ENCODE data around the gene PSME3.

Gene PSME3, protein sequence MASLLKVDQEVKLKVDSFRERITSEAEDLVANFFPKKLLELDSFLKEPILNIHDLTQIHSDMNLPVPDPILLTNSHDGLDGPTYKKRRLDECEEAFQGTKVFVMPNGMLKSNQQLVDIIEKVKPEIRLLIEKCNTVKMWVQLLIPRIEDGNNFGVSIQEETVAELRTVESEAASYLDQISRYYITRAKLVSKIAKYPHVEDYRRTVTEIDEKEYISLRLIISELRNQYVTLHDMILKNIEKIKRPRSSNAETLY

DNA sequence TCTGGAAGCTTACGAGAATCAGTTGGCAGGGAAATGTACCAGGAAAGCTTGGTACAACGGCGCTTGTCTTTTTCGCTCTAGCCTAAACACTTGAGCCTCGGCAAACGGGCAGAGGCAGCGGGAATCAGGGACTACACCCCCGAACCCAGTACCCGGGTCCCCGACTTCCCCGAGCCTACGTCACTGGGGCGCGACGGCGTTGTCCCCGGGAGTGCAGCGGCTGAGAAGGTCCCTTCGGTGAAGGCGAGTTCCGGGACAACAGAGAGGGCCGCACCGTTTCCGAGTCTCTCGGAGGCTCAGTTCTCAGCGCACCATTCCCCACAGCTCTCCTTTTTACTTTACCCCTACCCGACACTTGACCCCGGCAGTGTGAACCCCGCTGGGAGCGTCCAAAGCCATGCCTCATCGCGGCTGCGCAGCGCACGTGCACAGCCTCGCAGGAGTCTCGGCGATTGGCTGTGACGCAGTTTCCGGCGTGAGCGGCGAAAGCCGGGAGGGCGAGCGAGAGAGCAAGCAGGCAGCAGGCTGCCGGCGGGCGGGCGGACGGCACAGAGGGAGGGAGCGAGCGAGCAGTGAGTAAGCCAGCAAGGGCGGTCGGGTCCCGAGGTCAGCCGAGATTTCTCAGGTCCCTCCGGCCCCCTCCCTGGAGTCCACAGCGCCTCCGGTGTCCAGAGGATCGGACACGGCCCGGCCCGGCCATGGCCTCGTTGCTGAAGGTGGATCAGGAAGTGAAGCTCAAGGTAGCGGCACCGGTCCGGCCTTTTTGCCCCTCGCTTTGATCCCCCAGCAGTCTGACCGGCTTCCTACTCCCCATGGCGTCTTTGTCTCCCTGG lies at the start of gene PSME3:
Gene PSME3 (plus strand): TSS at position 464 of the 833 bp plus-strand sequence. CDS start 235 bp downstream, at position 699.
- TF ChIP-seq JUND (IDR thresholded peaks at IDR 0.05; ENCODE audit: low read depth) = no peak
- peak; percentile 93 to 94 for DNase-seq (ENCODE audit: low read depth in 1 of 2, low spot score in 1 of 2)
- in situ Hi-C loops (cut with HindIII; ENCODE audit: low pct_unique_long_range_greater_than_20kb, low sequenced_read_pairs) = no loop called here

DNA sequence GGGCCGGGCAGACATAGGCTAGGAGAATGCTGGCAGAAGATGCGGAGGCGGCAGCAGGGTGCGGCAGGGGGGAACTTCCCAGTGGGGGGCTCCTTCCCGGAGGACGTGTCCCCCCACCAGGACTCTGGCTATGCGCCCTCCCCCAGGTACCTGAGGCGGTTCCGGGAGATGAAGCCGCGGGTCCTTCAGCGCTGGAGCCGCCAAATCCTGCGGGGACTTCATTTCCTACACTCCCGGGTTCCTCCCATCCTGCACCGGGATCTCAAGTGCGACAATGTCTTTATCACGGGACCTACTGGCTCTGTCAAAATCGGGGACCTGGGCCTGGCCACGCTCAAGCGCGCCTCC lies 49.4 kb upstream of the PSME3 start:
- in situ Hi-C loops (cut with HindIII; ENCODE audit: low pct_unique_long_range_greater_than_20kb, low sequenced_read_pairs) = no loop called here
- TF ChIP-seq JUND (IDR thresholded peaks at IDR 0.05; ENCODE audit: low read depth) = no peak
- DNase-seq (ENCODE audit: low read depth in 1 of 2, low spot score in 1 of 2) = no peak

DNA sequence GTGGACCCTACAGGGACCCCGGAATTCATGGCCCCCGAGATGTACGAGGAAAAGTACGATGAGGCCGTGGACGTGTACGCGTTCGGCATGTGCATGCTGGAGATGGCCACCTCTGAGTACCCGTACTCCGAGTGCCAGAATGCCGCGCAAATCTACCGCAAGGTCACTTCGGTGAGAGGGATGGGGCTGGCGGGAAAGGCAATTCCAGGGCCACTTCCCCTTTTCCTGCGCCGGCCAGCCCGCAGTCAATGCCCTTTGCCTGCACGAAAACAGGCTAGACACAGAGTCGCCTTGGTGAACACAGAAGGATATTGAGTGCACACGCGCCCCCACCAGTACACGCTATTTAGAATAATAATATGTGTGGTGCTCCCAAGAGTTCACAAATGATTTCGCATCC lies 48.8 kb upstream of the PSME3 start:
- TF ChIP-seq JUND (IDR thresholded peaks at IDR 0.05; ENCODE audit: low read depth) = no peak
- in situ Hi-C loops (cut with HindIII; ENCODE audit: low pct_unique_long_range_greater_than_20kb, low sequenced_read_pairs) = no loop called here
- no peak for DNase-seq (ENCODE audit: low read depth in 1 of 2, low spot score in 1 of 2)

DNA sequence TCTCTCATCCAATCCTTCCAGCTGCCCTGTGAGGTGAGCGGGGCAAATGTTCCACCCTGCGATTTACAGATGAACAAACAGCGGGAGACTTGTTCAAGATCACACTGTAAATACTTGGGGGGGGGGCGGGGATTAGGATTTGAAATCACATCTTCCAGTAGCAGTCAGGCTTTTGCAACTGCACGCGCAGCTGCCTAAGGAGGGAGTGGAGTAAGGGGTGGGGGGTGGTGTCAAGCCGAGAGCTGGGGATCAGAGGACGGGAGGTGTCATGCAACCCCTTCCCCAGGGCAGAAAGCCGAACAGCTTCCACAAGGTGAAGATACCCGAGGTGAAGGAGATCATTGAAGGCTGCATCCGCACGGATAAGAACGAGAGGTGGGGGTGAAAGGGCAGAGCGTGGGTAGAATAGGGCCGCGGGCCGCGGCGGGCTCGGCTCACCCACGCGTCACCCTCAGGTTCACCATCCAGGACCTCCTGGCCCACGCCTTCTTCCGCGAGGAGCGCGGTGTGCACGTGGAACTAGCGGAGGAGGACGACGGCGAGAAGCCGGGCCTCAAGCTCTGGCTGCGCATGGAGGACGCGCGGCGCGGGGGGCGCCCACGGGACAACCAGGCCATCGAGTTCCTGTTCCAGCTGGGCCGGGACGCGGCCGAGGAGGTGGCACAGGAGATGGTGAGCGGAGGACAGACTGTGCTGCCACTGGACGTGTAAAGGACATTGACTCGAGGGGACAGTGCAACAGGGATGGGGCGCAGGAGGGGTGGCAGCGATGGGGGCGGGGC lies 48.2 kb upstream of the PSME3 start:
- in situ Hi-C loops (cut with HindIII; ENCODE audit: low pct_unique_long_range_greater_than_20kb, low sequenced_read_pairs) = no loop called here
- no peak for DNase-seq (ENCODE audit: low read depth in 1 of 2, low spot score in 1 of 2)
- TF ChIP-seq JUND (IDR thresholded peaks at IDR 0.05; ENCODE audit: low read depth) = no peak

DNA sequence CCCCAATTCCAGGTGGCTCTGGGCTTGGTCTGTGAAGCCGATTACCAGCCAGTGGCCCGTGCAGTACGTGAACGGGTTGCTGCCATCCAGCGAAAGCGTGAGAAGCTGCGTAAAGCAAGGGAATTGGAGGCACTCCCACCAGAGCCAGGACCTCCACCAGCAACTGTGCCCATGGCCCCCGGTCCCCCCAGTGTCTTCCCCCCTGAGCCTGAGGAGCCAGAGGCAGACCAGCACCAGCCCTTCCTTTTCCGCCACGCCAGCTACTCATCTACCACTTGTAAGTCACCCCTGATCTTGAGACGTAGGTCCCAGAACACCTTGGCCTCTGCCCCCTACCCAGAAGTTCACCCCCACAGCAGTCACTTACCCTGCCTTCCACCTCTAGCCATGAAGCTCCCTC lies 45.9 kb upstream of the PSME3 start:
- no peak for DNase-seq (ENCODE audit: low read depth in 1 of 2, low spot score in 1 of 2)
- in situ Hi-C loops (cut with HindIII; ENCODE audit: low pct_unique_long_range_greater_than_20kb, low sequenced_read_pairs) = no loop called here

DNA sequence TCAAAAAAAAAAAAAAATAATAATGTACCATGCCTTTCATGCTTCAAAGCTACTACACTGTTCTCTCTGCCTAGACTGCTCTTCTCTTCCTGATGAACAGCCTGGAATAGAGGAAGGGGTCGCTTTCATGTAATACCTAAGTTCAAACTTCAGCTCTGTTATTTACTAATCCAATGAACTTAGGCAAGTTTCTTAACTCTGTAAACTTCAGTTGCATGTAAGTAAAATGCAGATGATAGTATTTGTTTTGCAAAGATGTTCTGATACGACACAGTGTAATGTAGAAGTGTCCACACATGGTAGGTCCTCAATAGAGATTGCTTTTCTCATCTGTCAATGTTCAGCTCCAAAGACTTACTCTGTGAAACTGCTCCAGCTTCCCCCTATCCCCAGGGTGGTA lies 41.2 kb upstream of the PSME3 start:
- in situ Hi-C loops (cut with HindIII; ENCODE audit: low pct_unique_long_range_greater_than_20kb, low sequenced_read_pairs) = no loop called here
- no peak for DNase-seq (ENCODE audit: low read depth in 1 of 2, low spot score in 1 of 2)
- no peak for TF ChIP-seq JUND (IDR thresholded peaks at IDR 0.05; ENCODE audit: low read depth)

More for the DNA sequence above, 45.9 kb upstream of the PSME3 start:
- TF ChIP-seq JUND (IDR thresholded peaks at IDR 0.05; ENCODE audit: low read depth) = no peak

DNA sequence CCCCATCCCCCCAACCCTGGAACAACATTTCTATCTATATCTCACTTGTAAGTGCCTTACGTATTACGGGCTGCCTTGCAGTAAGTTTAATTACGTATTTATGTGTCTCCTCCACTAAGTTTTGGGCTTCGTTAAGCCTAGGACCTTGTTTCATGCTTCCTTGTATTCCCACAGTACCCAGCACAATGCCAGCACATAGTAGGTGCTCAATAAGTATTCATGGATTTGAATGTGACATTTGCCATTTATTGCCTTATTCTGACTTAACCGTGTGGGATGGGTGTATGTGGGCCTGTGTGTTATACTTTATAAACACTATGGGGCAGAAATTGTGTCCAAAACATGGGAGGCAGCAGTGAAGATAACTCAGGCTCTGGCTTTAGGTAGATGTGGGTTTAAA lies 40.7 kb upstream of the PSME3 start:
- in situ Hi-C loops (cut with HindIII; ENCODE audit: low pct_unique_long_range_greater_than_20kb, low sequenced_read_pairs) = no loop called here
- no peak for DNase-seq (ENCODE audit: low read depth in 1 of 2, low spot score in 1 of 2)
- TF ChIP-seq JUND (IDR thresholded peaks at IDR 0.05; ENCODE audit: low read depth) = no peak

DNA sequence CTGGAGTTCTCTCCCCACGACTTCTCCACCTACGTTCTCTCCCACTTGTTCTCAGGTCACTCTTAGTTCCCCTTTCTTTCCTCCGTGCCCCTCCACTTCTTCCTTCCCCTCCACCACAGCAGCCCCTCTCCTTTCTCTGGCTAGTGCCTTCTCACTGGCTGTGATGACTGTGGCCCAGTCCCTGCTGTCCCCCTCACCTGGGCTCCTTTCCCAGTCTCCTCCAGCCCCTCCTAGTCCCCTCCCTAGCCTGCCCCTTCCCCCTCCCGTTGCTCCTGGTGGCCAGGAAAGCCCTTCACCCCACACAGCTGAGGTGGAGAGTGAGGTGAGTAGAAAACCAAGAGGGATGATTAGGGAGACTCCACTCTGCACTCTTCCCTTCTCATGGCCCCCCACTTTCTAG lies 38.1 kb upstream of the PSME3 start:
- in situ Hi-C loops (cut with HindIII; ENCODE audit: low pct_unique_long_range_greater_than_20kb, low sequenced_read_pairs) = no loop called here
- DNase-seq (ENCODE audit: low read depth in 1 of 2, low spot score in 1 of 2) = no peak
- no peak for TF ChIP-seq JUND (IDR thresholded peaks at IDR 0.05; ENCODE audit: low read depth)

DNA sequence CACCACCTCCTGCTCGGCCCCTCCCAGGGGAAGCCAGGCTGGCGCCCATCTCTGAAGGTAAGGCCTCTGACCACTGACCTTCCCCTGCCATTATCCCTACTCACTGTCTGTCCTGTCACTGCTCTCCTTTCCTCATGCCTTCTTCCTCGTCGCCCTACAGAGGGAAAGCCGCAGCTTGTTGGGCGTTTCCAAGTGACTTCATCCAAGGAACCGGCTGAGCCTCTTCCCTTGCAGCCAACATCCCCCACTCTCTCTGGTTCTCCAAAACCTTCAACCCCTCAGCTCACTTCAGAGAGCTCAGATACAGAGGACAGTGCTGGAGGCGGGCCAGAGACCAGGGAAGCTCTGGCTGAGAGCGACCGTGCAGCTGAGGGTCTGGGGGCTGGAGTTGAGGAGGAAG lies 37.7 kb upstream of the PSME3 start:
- no peak for DNase-seq (ENCODE audit: low read depth in 1 of 2, low spot score in 1 of 2)

DNA sequence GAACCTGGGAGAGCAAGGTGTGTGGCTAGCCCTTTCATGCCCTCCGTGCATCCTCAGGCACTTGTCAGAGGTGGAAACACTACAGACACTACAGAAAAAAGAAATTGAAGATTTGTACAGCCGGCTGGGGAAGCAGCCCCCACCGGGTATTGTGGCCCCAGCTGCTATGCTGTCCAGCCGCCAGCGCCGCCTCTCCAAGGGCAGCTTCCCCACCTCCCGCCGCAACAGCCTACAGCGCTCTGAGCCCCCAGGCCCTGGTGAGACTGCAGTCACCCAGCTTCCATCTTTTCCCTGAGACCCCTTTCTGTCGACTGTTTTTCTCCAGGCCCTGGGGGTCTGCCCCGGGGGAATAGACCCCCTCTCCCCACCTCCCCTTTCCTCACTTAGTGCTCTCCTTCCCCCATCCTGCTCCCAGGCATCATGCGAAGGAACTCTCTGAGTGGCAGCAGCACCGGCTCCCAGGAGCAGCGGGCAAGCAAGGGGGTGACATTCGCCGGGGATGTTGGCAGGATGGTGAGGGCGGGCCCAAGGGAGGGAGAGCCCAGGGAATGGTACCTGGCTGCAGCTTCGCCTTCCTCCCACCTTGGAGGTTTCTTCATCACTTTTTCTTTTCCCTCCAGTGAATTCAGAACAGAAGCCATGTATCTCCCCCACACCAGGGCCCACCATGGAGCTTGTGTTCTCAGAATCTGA lies 37.0 kb upstream of the PSME3 start:
- TF ChIP-seq JUND (IDR thresholded peaks at IDR 0.05; ENCODE audit: low read depth) = no peak

More for the DNA sequence above, 37.7 kb upstream of the PSME3 start:
- TF ChIP-seq JUND (IDR thresholded peaks at IDR 0.05; ENCODE audit: low read depth) = no peak
- in situ Hi-C loops (cut with HindIII; ENCODE audit: low pct_unique_long_range_greater_than_20kb, low sequenced_read_pairs) = no loop called here

DNA sequence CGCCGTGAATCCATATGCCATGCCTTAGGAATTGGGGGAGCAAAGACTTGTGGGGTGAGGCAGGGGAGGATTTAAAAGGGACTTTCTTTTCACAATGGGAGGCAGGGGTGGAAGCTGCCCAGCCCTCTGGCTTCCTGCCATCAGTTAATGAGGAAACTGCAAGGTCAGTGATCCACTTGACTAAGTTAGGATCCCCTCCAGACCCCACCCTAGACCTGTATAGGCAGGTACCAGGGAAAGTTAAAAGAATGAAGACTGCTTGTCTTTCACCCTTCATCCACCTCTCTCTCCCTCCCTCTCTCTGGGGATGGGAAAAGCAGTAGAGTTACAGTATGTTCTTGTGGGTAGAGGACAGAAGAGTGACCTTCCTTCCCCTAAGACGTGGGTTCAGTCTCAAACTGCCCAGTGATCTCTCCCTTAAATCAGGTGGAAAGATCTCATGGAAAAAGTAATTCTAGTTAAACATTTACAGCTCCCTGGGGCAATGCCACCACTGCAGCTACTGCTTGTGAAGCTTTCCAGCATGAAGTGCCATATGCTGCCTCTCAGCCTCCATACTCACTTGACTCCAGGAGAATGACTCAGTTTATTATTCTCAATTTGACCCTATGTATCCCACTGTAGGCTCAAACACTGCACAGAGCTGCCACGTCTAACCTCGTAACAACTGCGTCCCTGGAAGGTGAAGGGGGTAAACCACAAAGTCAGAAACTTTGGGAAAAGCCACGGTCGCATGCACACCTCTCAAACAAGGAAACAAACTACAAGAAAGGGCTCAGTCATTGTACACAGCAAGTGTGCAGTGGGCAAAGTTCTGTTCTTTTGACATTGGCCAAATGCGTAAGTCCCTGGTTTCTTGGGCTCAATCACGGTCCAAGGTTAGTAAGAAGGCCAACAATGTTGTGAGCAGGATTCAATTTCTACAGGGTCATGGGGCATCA lies 35.9 kb upstream of the PSME3 start:
- no peak for DNase-seq (ENCODE audit: low read depth in 1 of 2, low spot score in 1 of 2)
- no peak for TF ChIP-seq JUND (IDR thresholded peaks at IDR 0.05; ENCODE audit: low read depth)

More for the DNA sequence above, 37.0 kb upstream of the PSME3 start:
- DNase-seq (ENCODE audit: low read depth in 1 of 2, low spot score in 1 of 2) = no peak
- in situ Hi-C loops (cut with HindIII; ENCODE audit: low pct_unique_long_range_greater_than_20kb, low sequenced_read_pairs) = no loop called here

More for the DNA sequence above, 35.9 kb upstream of the PSME3 start:
- in situ Hi-C loops (cut with HindIII; ENCODE audit: low pct_unique_long_range_greater_than_20kb, low sequenced_read_pairs) = no loop called here

All from T47D (cell line).